HepG2 (cell line): Measurements from ENCODE around the gene PDZD2. TPM values are rescaled to one million over a fixed set of nuclear protein-coding genes. Genes with fewer than 3 reads are reported as not detected.

Experiments used
- ATAC-seq: fragments of 200-7000 bp; cut with Tn5 transposase; 3 replicates; pipeline ENCODE4 v1.9.1; 2020; ENCODE audit warnings: mild to moderate bottlenecking, moderate library complexity
- BruUV-seq: library from RNA; stranded (reverse); fragments of 400-500 nt; replicated peaks from 2 replicates; lab custom pipeline; 2021; lab: Mats Ljungman, UMichigan
- CTCF ChIA-PET: fragments of 300-600 bp; formaldehyde crosslinking; extraction: SDS; loops from one replicate; lab custom pipeline; 2021; ENCODE audit warnings: low total read pairs, inconsistent platforms, low intra/inter-chr PET ratio; lab: Yijun Ruan, JAX
- POLR2A ChIA-PET: fragments of 350-600 bp; sonication (Branson Sonifier 250); formaldehyde crosslinking; loops from one replicate; lab custom pipeline; 2020; ENCODE audit warnings: antibody characterized with exemption, inconsistent platforms; lab: Yijun Ruan, JAX
- DNase-seq: peaks from one replicate; pipeline ENCODE4 v3.0.0-alpha.2; 2015; ENCODE audit warnings: low spot score
- FAIRE-seq: peaks from 3 replicates; lab custom pipeline; 2011; peaks lifted over from hg19 to GRCh38; lab: Jason Lieb, UNC
- H2AFZ ChIP-seq: one replicate; pipeline ENCODE4 v1.6.1; 2011; ENCODE audit warnings: low read length, inconsistent platforms
- H3K27ac ChIP-seq: fragments of 300-600 bp; 3 replicates; pipeline ENCODE4 v1.8.0; 2011; ENCODE audit warnings: mixed run types, mild to moderate bottlenecking, mixed read lengths, low read length, inconsistent platforms; ENCODE audit not compliant: insufficient read depth; ENCODE audit errors: extremely low read length
- H3K27me3 ChIP-seq, 2 experiments: fragments of 200-600 bp in 1 of 2; 2 replicates in 1 of 2; 3 replicates in 1 of 2; pipeline versions ENCODE4 v1.6.0 to v1.8.0; 2011; ENCODE audit warnings: low read length in 2 of 2, mild to moderate bottlenecking in 2 of 2, moderate library complexity in 2 of 2, inconsistent platforms in 1 of 2; ENCODE audit not compliant: insufficient read depth in 2 of 2, control insufficient read depth in 1 of 2
- H3K36me3 ChIP-seq, 2 experiments: fragments of 200-600 bp in 1 of 2; replicated peaks in 1 of 2; 2 replicates in 1 of 2; 3 replicates in 1 of 2; pipeline versions ENCODE4 v1.5.1 to v1.8.0; 2011; ENCODE audit warnings: low read length in 2 of 2, inconsistent platforms in 1 of 2; ENCODE audit not compliant: insufficient read depth in 2 of 2, control insufficient read depth in 1 of 2
- H3K4me1 ChIP-seq: 2 replicates; pipeline ENCODE4 v1.5.1; 2012; ENCODE audit warnings: low read length, inconsistent platforms; ENCODE audit not compliant: insufficient read depth
- H3K4me2 ChIP-seq: 2 replicates; pipeline ENCODE4 v1.6.0; 2011; ENCODE audit warnings: low read depth, low read length, inconsistent platforms
- H3K4me3 ChIP-seq, 3 experiments: fragments of 200-600 bp in 1 of 3; sonication (generic), shearing (Covaris generic) in 1 of 3; replicated peaks in 1 of 3; 2 replicates each; pipeline ENCODE4 v1.5.1; 2011 to 2016; ENCODE audit warnings: low read length in 3 of 3, inconsistent platforms in 2 of 3, low read depth in 2 of 3, mild to moderate bottlenecking in 2 of 3, control low read depth in 1 of 3, mixed read lengths in 1 of 3; ENCODE audit not compliant: insufficient read depth in 1 of 3
- H3K79me2 ChIP-seq: one replicate; pipeline ENCODE4 v1.6.1; 2011; ENCODE audit warnings: low read length, inconsistent platforms; ENCODE audit not compliant: insufficient read depth
- H3K9ac ChIP-seq: 2 replicates; pipeline ENCODE4 v1.6.0; 2011; ENCODE audit warnings: mild to moderate bottlenecking, low read depth, low read length, inconsistent platforms; ENCODE audit not compliant: insufficient read depth
- H3K9me3 ChIP-seq: 2 replicates; pipeline ENCODE4 v1.5.1; 2012; ENCODE audit warnings: mild to moderate bottlenecking, low read length
- H4K20me1 ChIP-seq: 2 replicates; pipeline ENCODE4 v1.6.0; 2011; ENCODE audit warnings: inconsistent platforms, mild to moderate bottlenecking, low read length, moderate library complexity; ENCODE audit not compliant: insufficient read depth
- CEBPB ChIP-seq: IDR thresholded peaks from 2 replicates; pipeline ENCODE4 v1.6.1; 2011; ENCODE audit warnings: low read depth, low read length, improper control_type of control experiment, borderline replicate concordance
- CHD4 ChIP-seq: fragments of 200-600 bp; sonication (generic); IDR thresholded peaks from 2 replicates; pipeline ENCODE4 v1.7.0; 2017; ENCODE audit warnings: mild to moderate bottlenecking, low read length, borderline replicate concordance
- HHEX ChIP-seq: IDR thresholded peaks from 2 replicates; pipeline ENCODE4 v1.6.1; 2016; ENCODE audit warnings: control low read depth
- MAF1 ChIP-seq: sonication (generic); formaldehyde crosslinking; IDR thresholded peaks from 2 replicates; pipeline ENCODE4 v1.5.0; 2020; ENCODE audit warnings: missing genetic modification reagents, borderline replicate concordance
- MED1 ChIP-seq: sonication (generic); formaldehyde crosslinking; IDR thresholded peaks from 2 replicates; pipeline ENCODE4 v1.4.0; 2020; ENCODE audit warnings: missing genetic modification reagents
- RFX3 ChIP-seq: IDR thresholded peaks from 2 replicates; pipeline ENCODE4 v1.6.1; 2016; ENCODE audit warnings: missing biosample characterization, missing genetic modification reagents
- SMARCE1 ChIP-seq: fragments of 450-650 bp; IDR thresholded peaks from 2 replicates; pipeline ENCODE4 v1.6.1; 2017; ENCODE audit warnings: borderline replicate concordance
- SUZ12 ChIP-seq: fragments of 150-350 bp; IDR thresholded peaks from 2 replicates; pipeline ENCODE4 v1.6.1; 2014; ENCODE audit warnings: low read depth, low read length
- ZC3H13 ChIP-seq: sonication (generic); formaldehyde crosslinking; IDR thresholded peaks from 2 replicates; pipeline ENCODE4 v1.8.1; 2023; ENCODE audit warnings: mild to moderate bottlenecking, missing genetic modification reagents, moderate library complexity
- WGBS: methylation state at CpG from one replicate; pipeline ENCODE4 v1.1.6; 2017; ENCODE audit warnings: low lambda C conversion rate; 5-methylcytosine and 5-hydroxymethylcytosine counted together
- in situ Hi-C: cut with HindIII; loops from 2 replicates; pipeline ENCODE4 v1.10.0; 2017; ENCODE audit warnings: low pct_unique_long_range_greater_than_20kb; ENCODE audit not compliant: extremely low pct_ligation_motif_present
- intact Hi-C: fragments of 100-400 bp; cut with micrococcal nuclease; formaldehyde crosslinking; loops from one replicate; pipeline ENCODE4 v1.10.0; 2022; ENCODE audit not compliant: unreplicated experiment
- polyA plus RNA-seq, 8 experiments: library from polyadenylated mRNA; depleted of rRNA in 3 of 8; stranded (reverse) in 7 of 8; unstranded in 1 of 8; fragments of >200 nt; fragmentation: Illumina TruSeq in 4 of 8; extraction: Trizol in 4 of 8; gene quantifications; 2 replicates each; pipeline versions ENCODE4 v1.2.1 to v1.2.3, GENCODE V29; 2011 to 2016; ENCODE audit warnings: low read depth in 4 of 8, missing spikeins in 1 of 8, mixed read lengths in 1 of 8; ENCODE audit not compliant: insufficient read depth in 1 of 8
- total RNA-seq, 5 experiments: library from RNA; depleted of rRNA; stranded (reverse); fragments of >200 nt; fragmentation: Illumina TruSeq; extraction: Trizol; gene quantifications; 2 replicates each; pipeline ENCODE4 v1.2.3, GENCODE V29; 2016; ENCODE audit warnings: low read depth in 1 of 5
- TF ChIP-seq, protein P1 (sequence below): sonication (generic); formaldehyde crosslinking; IDR thresholded peaks from 2 replicates; pipeline ENCODE4 v1.4.0; 2020; ENCODE audit warnings: missing genetic modification reagents

PDZD2 gene
- total and polyA plus RNA-seq, 2 of the 13 experiments (the other 11 are each of a cell fraction or from before 2014, with no cell fraction given), result 0.04 TPM; not detected in 1

DNA sequence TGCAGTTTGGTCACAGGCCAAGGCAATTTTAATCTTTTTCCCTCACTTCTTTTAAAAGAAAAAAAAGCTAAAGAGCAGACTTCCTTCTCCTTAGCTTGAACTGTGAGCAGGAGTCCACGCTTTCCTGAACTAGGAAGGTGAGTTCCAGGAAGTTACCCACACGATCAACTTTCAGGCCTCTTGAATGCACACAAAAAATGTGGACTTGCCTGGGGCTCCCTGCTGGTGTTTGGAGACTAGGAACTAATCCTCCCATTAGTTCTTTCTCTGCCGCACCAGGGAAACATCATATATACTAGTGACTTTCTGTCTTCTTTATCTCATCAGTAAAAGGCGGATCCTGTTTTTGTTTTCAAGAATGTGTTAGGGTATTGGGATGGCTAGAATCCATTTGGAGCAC, 295.2 kb downstream of the PDZD2 start:
- no peak overlapping the region for H2AFZ ChIP-seq

More for the DNA sequence above, 295.2 kb downstream of the PDZD2 start:
- H3K36me3 ChIP-seq, result no peaks in the 10 kb centered on the region
- no peak overlapping the region for H3K4me3 ChIP-seq
- ChIA-PET POLR2A (no interaction called here), CTCF (no interaction called here)
- TF ChIP-seq MAF1 (CRISPR knock-in tag) (no peak), HHEX (no peak), CHD4 (no peak), ZC3H13 (no peak), RFX3 (no peak), MED1 (CRISPR knock-in tag) (no peak), SUZ12 (no peak), CEBPB (no peak), SMARCE1 (no peak)
- TF ChIP-seq, protein P1, sequence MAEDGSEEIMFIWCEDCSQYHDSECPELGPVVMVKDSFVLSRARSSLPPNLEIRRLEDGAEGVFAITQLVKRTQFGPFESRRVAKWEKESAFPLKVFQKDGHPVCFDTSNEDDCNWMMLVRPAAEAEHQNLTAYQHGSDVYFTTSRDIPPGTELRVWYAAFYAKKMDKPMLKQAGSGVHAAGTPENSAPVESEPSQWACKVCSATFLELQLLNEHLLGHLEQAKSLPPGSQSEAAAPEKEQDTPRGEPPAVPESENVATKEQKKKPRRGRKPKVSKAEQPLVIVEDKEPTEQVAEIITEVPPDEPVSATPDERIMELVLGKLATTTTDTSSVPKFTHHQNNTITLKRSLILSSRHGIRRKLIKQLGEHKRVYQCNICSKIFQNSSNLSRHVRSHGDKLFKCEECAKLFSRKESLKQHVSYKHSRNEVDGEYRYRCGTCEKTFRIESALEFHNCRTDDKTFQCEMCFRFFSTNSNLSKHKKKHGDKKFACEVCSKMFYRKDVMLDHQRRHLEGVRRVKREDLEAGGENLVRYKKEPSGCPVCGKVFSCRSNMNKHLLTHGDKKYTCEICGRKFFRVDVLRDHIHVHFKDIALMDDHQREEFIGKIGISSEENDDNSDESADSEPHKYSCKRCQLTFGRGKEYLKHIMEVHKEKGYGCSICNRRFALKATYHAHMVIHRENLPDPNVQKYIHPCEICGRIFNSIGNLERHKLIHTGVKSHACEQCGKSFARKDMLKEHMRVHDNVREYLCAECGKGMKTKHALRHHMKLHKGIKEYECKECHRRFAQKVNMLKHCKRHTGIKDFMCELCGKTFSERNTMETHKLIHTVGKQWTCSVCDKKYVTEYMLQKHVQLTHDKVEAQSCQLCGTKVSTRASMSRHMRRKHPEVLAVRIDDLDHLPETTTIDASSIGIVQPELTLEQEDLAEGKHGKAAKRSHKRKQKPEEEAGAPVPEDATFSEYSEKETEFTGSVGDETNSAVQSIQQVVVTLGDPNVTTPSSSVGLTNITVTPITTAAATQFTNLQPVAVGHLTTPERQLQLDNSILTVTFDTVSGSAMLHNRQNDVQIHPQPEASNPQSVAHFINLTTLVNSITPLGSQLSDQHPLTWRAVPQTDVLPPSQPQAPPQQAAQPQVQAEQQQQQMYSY, result no peak
- in situ Hi-C loops, result no loop called here
- H3K27me3 ChIP-seq, result peaks cover 4 to 16% of the 10 kb centered on the region in 2 experiments; a peak in 3 of 5 replicates
- no peaks in the 10 kb centered on the region for H3K4me1 ChIP-seq
- H3K9me3 ChIP-seq, result no peaks in the 10 kb centered on the region
- DNase-seq, result no peak
- 47% methylated on average over 4 of the region's 4 CpGs for WGBS
- no TSS peak for BruUV-seq
- intact Hi-C loops, result no loop called here
- no peak for ATAC-seq
- no peak for FAIRE-seq
- no peak overlapping the region for H3K9ac ChIP-seq
- H3K27ac ChIP-seq, result no peak overlapping the region
- no peaks in the 10 kb centered on the region for H3K79me2 ChIP-seq
- H3K4me2 ChIP-seq, result no peak overlapping the region
- H4K20me1 ChIP-seq, result no peaks in the 10 kb centered on the region
